ENCODE measurements around the gene VSIG10L2. TPM values are rescaled to one million over a fixed set of nuclear protein-coding genes. Genes with fewer than 3 reads are reported as not detected.

VSIG10L2 gene
- total RNA-seq, 4 donors from 2014 or later, result not detected

DNA sequence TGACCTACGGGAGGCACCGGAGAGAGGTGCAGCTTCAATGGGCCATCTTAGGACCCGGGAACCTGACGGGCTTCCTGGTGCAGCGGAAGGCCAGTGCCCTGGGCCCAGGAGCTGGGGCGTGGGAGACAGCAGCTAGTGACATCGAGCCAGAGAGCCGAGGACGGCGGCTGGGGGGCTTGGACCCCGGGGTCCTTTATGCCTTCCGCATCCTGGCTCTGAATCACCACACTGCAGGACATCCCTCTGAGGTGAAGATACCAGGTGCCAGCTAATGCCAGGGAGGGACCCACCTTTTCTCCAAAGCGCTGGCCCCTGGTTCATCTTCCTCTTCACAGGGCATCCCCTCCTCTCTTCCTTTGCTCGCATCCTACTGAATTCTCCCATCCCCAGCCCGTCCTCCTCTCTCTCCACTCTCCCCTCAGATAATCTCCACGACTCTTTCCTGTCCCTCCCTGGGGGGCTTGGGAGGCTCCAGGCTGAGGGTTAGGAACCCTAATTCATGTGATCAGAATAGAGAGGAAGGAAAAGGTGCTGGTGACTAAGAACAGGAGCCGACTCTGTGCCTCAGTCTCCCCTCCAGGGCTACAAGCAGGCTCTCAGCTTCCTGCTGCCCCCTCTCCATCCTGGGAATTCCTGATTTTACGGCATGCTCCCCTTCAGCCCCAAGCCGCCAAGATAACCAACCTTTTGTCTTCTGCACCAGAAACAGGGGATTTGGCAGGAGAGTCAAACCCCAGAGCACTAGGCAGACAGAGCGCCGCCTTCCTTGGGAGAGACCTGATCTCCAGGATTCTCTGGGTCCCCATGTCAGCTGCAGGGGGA, 8.5 kb downstream of the VSIG10L2 start:
- Histone ChIP-seq H3K36me3 (peaks cover 0 to 16% of the 10 kb centered on the region in 2 donors), H3K4me1 (peaks cover 7 to 22% of the 10 kb centered on the region in 2 donors), H3K27me3 (no peaks in the 10 kb centered on the region), H3K9me3 (no peaks in the 10 kb centered on the region), H3K27ac (no peak overlapping the region), H3K4me3 (replicated peaks in 1 of 3) (no peak overlapping the region)
- TF ChIP-seq, protein P1, sequence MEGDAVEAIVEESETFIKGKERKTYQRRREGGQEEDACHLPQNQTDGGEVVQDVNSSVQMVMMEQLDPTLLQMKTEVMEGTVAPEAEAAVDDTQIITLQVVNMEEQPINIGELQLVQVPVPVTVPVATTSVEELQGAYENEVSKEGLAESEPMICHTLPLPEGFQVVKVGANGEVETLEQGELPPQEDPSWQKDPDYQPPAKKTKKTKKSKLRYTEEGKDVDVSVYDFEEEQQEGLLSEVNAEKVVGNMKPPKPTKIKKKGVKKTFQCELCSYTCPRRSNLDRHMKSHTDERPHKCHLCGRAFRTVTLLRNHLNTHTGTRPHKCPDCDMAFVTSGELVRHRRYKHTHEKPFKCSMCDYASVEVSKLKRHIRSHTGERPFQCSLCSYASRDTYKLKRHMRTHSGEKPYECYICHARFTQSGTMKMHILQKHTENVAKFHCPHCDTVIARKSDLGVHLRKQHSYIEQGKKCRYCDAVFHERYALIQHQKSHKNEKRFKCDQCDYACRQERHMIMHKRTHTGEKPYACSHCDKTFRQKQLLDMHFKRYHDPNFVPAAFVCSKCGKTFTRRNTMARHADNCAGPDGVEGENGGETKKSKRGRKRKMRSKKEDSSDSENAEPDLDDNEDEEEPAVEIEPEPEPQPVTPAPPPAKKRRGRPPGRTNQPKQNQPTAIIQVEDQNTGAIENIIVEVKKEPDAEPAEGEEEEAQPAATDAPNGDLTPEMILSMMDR (IDR thresholded peaks at IDR 0.05), result no peak
- TF ChIP-seq POLR2A (IDR thresholded peaks at IDR 0.05), result no peak
- DNase-seq, result no peak
- intact Hi-C loops (cut with DNase I), result no loop called here
- WGBS, 2 donors, result 95 to 97% methylated on average over 18 to 21 of the region's 21 CpGs

DNA sequence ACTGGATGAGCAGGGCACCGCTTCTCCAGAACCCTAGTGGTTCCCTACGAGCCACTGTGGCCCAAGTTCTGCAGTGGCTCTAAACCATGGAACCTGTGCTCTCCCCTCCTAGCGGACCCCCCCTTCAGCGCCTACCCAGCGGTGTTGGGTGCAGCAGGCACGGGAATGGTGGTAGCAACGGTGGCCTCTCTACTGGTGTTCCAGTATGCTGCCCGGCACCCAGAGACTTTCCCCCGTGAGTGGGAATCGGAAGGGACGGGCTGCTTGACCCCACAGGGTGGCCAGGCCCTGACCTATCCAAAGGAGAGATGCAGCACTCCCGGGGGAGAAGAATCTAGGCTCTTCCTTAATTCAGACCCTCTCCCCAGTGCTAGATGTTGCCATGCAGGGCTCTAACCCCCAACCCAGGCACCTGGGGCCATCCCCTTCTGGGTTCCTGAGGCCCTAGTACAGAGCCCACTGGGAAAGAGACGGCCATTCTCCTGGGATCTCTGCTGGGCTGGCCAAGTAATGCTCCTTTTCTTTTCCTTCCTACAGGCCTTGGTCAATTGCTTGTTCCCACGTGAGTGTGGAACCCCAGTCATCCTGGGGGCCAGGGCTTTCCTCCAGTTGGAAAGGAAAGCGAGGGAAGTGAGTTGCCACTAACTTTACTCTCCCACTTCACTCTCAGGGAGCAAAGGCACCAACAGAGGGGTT, 9.2 kb downstream of the VSIG10L2 start:
- intact Hi-C loops (cut with DNase I), result no loop called here
- TF ChIP-seq, protein P1 (IDR thresholded peaks at IDR 0.05), result no peak
- no peak for TF ChIP-seq POLR2A (IDR thresholded peaks at IDR 0.05)
- no peak for DNase-seq
- Histone ChIP-seq H3K27me3 (no peaks in the 10 kb centered on the region), H3K9me3 (no peaks in the 10 kb centered on the region), H3K27ac (no peak overlapping the region), H3K4me3 (replicated peaks in 1 of 3) (no peak overlapping the region), H3K4me1 (peaks cover 12 to 29% of the 10 kb centered on the region in 2 donors), H3K36me3 (peaks cover 0 to 16% of the 10 kb centered on the region in 2 donors)
- 96 to 99% methylated on average over 10 to 11 of the region's 15 CpGs for WGBS, 2 donors

DNA sequence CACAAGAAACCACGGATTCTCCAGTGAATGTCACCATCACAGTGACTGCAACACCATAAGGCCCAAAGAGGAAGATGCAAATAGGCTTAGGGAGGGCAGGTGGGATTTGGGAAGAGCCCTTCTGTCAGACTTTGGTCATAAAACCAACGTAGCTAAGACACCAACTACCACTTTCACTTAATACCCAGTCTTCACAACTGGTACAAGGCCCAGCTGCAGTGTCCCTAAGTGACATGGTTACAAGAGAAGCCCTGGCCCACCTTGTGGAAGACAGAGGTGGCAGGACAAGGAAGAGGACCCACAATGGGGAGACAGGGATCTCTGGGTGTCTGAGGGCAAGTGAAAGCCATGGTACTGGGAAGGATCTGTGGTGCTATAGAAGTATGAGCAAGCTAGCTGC, 10.0 kb downstream of the VSIG10L2 start:
- TF ChIP-seq, protein P1 (IDR thresholded peaks at IDR 0.05), result no peak
- TF ChIP-seq POLR2A (IDR thresholded peaks at IDR 0.05), result no peak
- H3K27ac ChIP-seq, result peak overlapping the region in 1 of 3 donors; percentile 30

DNA sequence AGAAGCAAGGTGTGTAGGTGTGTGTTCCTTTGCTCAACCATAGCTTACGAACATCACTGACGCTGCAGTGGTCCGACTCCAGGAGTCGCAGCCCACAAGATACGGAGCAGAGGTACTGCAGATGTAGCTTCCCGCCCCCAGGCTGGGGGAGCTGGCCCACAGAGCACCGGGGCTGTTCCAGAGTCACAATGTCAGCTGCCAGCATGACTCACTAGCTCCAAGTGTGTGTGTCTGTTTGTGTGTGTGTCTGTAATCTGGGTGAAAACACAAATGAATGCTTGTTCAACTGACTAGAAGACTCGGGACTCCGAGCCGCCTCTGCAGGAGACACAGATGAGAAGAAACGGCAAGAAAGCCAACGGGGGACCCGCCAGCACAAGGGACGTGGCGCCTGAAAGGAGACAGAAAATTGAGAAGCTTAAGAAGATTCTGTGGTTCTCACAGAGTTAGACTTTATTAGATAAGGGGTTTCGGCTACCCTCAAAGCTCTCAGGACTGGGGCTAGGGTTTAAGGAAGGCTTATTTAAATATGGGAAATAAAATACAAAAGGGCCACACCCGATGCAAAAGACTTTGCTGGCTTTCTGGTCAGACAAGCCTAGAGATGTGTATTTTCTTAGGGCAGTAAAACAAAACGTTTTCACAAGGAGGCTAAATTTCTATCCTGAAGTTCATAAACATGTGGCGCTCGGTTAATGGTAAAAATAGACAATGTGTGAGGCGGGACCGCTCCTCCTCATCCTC, 10.7 kb downstream of the VSIG10L2 start:
- Histone ChIP-seq H3K4me3 (replicated peaks in 1 of 3) (no peak overlapping the region), H3K27ac (peak overlapping the region in 2 of 3 donors; percentile 22 to 30), H3K27me3 (no peaks in the 10 kb centered on the region), H3K9me3 (no peaks in the 10 kb centered on the region), H3K36me3 (peaks cover 9 to 29% of the 10 kb centered on the region in 2 donors), H3K4me1 (peaks cover 12 to 21% of the 10 kb centered on the region in 2 donors)
- WGBS, 2 donors, result 70 to 90% methylated on average over 22 of the region's 22 CpGs
- no peak for DNase-seq
- no peak for TF ChIP-seq POLR2A (IDR thresholded peaks at IDR 0.05)
- TF ChIP-seq, protein P1 (IDR thresholded peaks at IDR 0.05), result no peak
- intact Hi-C loops (cut with DNase I), result no loop called here

More for the DNA sequence above, 10.0 kb downstream of the VSIG10L2 start:
- WGBS, 2 donors, result 91 to 100% methylated on average over 2 of the region's 2 CpGs
- Histone ChIP-seq H3K4me3 (replicated peaks in 1 of 3) (no peak overlapping the region), H3K36me3 (peaks cover 2 to 24% of the 10 kb centered on the region in 2 donors), H3K27me3 (no peaks in the 10 kb centered on the region), H3K4me1 (peaks cover 12 to 28% of the 10 kb centered on the region in 2 donors), H3K9me3 (no peaks in the 10 kb centered on the region)
- intact Hi-C loops (cut with DNase I), result no loop called here
- DNase-seq, result no peak
